ENCODE measurements around the gene OR4F6.
"Not testable (repeated sequence)": the region's sequence is repeated elsewhere in the genome, so short reads cannot be mapped to it uniquely, and the experiment has no call there.

OR4F6 gene, protein sequence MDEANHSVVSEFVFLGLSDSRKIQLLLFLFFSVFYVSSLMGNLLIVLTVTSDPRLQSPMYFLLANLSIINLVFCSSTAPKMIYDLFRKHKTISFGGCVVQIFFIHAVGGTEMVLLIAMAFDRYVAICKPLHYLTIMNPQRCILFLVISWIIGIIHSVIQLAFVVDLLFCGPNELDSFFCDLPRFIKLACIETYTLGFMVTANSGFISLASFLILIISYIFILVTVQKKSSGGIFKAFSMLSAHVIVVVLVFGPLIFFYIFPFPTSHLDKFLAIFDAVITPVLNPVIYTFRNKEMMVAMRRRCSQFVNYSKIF

GRCh38 chr15:101803209-101803608 is at the start of gene OR4F6:
Gene OR4F6 (plus strand): TSS chr15:101803509. CDS start chr15:101805720, 2,211 bp downstream.
- DNase-seq: no peak

DNA sequence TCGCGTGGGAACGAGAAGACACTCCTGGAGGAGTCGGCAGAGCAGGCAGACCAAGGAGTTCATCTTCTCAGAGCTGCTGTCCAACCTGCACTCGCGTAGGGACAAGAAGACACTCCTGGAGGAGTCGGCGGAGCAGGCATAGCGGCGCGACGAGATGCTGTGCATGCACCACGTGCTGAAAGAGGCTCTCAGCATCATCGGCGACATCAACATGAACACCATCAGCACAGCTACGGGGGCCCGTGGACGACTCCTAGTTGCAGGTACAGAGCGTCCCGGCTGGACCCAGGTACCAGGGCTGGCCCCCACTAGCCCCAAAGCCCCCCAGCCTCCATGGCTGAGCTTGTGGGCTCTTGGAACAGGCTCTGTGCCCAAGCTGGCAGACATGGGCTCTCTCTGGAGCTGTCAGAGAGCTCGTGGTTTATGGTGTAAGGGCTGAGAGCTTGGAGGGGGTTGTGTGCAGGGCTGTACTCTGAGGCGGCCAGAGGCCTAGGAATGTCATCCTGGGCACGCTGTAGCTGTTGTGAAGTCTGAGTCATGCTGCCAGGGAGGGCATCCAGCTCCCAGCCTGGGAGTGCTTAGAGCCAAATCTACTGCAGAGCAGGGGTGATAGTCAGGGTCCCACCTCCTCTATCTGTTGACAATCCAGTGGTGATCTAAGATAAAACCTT is 38.5 kb upstream of the OR4F6 start:
- not testable (repeated sequence) for DNase-seq

DNA sequence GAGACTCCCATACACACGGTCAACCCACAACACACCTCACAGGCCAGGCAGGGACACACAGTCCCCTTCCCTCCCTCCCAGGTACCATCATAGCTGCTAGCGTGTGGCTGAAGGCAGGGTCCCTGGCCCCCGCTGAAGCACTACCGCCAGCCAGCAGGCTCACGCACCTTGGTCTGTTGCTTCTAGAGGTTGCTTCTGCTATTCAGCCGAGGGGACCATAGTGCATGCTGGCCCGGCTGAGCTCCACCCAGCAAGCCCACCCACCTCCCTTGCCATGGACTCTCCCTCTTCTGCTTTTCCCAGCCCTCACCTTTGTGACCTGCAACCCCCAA is 38.0 kb upstream of the OR4F6 start:
- not testable (repeated sequence) for DNase-seq

- no peak for DNase-seq
Measured at GRCh38 chr15:101765772-101766456, 37.4 kb upstream of the OR4F6 start.

DNA sequence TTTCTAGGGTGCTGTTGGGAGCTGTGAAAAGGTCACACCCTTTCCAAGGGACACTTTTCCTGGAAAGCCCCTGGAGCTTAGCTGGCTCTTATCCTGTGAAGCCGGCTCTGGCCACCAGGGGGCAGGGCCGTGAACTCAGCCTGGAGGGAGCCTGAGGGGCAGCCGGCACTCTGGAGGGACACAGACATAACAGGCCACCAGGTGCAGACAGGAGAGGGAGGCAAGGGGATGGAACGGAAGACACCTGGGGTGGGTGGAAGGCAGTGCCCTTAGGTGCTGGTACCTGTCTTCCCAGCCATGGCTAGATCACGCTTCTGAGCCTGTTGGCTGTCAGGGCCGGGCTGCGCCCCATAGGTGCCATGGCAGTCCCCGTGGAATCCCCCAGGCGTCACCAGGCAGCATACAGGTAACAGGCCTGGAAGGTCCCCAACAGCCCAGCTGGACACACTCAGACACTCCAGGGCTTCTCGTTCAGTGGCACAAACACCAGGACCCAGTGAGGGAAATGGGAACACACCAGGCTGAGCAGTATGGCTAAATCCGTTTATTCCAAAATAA is 36.1 kb upstream of the OR4F6 start:
- peak; percentile 39 for DNase-seq

DNA sequence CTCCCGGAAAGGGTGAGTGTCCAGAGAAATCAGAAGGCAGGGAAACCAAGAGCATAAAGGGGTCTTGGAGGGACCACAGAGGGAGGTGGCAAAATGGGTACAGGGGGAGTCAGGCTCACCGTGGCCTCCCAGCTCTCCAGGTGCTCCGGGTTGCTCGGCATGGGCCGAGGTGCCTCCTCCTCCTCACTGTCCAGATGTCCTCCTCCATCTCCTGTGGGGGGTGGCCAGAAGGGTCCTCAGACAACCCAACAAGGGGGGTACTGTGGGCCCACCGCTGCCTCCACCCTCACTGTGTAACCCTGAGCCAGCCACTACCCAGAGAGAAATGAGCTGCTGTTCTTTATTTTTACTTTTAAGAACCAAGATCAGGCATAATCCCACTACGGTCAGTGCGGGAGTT is 30.4 kb upstream of the OR4F6 start:
- no peak for DNase-seq

- DNase-seq: peak; percentile 79
Measured at GRCh38 chr15:101773496-101774100, 29.7 kb upstream of the OR4F6 start.

GRCh38 chr15:101775136-101775535 is 28.2 kb upstream of the OR4F6 start:
- no peak for DNase-seq

DNA sequence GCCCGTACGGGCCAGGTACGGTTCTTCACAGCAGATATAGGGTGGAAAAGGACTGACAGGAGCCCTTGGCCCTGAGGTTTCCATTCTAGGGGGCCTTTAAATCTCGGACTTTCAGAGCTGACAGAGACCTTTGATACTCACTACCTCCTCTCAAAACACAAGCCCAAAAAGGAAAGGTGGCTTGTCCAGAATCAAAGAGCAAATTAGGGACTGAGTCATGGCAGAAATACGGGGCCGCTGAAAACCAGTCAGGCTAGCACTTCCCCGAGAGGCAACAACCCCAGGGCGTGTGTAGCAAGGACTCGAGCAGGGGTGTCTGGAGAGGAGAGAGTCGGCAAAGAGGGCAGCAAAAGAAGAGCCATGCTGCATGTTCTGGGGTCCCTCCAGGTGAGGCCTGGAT is 24.7 kb upstream of the OR4F6 start:
- not testable (repeated sequence) for DNase-seq

- DNase-seq: peak; percentile 42
Measured at GRCh38 chr15:101780225-101780624, 23.1 kb upstream of the OR4F6 start.

GRCh38 chr15:101781928-101782327 is 21.4 kb upstream of the OR4F6 start:
- DNase-seq: no peak

DNA sequence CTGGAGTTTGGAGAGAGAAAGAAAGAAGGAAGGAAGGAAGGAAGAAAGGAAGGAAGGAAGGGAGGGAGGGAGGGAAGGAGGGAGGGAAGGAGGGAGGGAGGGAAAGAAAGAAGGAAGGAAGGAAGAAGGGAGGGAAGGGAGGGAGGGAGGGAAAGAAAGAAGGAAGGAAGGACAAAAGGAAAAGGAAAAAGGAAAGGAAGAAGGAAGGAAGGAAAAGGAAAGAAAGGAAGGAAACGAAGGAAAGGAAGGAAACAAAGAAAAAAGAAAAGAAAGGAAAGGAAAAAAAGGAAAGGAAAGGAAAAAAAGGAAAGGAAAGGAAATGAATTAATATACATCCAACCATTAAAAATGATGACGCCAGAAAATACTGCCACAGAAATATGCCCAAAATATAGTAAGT is 18.7 kb upstream of the OR4F6 start:
- DNase-seq: no peak

DNA sequence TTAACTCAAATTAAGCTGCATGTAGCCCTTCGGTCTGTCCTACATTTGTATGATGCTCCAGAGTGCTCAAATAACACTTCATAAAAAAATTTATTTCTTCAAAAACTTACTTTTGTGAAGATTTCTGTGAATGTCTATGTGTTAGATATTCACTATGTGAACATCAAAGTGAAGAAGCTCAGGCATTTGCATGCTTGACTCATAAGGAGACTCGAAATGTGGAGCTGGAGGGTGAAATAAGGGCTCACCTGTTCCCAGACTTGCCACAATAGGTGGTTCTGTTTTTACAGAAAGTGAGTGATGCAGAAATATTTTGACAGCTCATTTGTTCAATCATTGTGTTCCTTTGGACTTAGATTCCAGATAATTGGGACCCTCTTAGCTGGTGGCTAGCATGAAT is 16.9 kb upstream of the OR4F6 start:
- DNase-seq: not testable (repeated sequence)

GRCh38 chr15:101788001-101788400 is 15.3 kb upstream of the OR4F6 start:
- not testable (repeated sequence) for DNase-seq

DNA sequence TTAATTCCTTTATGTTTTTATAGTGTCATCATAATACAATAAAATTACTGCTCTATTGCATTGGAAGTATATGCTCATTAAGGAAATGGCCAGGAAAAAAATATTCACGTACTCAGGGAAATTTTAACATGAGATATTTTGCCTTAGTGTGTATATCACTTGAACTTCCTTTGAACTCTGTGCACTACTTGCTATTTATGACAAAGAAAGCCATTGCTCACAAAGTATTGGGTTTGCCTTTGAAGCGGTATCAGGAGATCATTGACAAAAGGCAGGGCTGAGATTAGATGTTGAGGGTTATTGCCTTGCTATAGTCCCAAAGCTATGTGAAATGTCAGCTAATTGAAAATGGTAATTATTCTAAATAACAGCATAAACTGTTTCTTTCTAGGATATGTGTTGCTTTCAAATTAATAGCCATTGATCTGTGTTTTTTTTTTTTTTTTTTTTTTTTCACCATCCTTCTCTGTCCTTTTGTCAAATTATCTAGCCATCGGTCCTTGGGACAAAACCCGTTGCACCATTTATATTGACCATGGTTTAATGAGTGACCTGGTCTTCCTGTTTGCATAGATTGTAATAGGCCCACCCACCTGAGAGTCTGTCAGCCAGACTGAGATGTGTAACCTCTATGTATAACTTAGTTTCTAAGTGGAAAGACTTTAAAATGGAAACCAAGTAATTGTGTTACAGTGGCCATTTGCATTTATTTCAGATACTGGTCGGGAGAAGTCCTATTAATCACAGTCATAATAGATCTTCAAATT is 14.6 kb upstream of the OR4F6 start:
- not testable (repeated sequence) for DNase-seq

DNA sequence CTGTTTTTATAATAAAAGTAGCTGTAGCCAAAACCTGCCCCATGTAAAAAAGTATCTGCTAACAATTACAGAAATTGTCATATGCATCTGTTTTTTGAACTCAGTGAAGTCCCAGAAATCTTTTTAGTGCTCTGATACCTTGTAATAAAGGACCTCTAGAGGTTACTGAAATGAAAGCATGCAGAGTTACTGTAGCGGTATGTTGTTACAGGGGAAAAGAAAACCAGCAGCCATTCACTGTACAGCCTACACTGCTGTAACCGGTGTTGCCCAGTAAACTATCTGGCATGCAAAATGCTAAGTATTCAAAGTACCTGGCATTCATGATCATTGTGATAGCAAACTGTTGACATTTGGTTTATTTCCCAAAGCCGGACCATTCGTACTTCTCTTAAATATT is 12.6 kb upstream of the OR4F6 start:
- not testable (repeated sequence) for DNase-seq

- not testable (repeated sequence) for DNase-seq
Measured at GRCh38 chr15:101793981-101794380, 9.3 kb upstream of the OR4F6 start.

DNA sequence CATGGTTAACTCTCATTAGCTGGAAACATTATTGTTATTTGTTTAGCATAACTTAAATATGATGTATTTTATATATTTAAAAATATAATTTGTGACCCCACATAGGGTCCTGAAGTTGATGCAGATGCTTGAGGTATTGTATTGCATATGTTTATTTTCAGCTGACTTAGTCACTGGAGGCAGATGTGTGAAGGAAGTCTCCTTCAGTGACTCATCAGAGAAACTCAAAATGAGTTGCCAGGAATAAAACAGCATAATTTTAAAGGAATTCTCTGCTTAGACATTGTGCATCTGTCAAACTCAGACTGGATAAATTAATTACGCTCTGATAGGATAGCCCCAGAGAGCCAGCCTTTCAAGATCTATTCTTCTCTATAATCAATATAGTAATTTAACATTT is 7.9 kb upstream of the OR4F6 start:
- DNase-seq: no peak

DNA sequence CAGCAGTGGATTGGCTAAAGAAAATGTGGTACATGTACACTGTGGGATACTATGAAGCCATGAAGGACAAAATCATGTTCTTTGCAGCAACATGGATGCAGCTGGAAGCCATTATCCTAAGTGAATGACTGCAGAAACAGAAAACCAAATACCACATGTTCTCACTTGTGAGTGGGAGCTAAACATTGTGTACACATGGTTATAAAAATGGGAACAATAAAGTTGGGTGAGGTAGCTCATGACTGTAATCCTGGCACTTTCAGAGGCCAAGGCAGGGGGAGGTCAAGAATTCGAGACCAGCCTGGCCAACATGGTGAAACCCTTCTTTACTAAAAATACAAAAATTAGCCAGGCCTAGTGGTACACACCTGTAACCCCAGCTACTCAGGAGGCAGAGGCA is 3.6 kb upstream of the OR4F6 start:
- no peak for DNase-seq

GRCh38 chr15:101801048-101801447 is 2.3 kb upstream of the OR4F6 start:
- no peak for DNase-seq

DNA sequence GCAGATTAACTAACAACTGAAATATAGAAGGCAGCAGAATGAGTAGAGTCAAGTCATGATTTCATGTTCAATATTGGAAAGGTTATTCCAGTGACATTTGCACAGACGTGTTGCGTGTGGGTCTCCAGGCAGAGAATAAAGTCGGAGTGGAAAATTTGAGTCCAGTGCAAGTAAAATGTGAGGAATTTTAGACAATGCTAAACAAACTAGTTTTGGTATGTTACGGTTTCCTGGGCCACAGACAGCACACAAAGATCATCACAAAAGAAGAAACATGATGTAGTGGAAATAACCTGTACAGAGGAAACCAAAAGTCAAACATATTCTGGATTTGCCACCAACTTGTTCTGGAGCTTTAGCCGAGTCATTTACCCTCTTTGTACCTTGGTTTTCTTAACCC is 367 bp downstream of the OR4F6 start:
- DNase-seq: no peak

DNA sequence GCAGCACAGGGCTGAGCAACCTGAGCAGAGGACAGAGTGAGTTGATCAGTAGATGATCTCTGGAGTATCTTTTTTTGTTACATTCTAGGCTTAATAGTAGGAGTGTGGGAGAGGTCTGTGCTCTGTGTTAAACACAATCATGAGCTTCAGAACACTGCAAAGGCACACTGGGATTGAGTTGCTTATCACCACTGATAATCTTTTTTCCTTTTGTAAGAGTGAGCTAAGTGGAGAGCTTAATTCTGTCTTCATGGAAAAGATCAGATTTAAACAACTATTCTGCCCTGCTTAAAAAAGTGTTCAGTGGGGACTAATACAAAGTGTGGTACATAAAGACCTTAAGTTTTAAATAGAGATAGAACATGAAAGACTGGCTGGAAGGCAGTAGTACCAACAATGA is 1.1 kb downstream of the OR4F6 start:
- no peak for DNase-seq

DNA sequence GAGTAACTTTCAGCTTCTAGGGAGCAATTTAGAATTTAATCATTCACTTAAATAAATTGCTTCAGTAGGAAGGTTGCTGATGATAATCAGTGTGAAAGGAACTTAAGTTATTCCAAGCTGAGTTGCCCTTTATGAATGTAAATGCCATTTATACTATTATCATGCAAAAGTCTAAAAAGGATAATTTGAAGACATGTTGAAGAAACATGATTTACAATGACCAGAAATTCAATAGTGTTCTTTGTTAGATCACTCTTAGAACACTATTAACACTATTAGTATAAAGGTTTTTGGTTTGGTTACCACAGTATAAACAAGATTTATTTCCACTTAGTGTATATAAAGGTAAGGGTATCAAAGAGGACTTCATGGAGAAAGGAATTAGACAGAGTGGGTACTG is 1.6 kb downstream of the OR4F6 start:
- no peak for DNase-seq
